HepG2 (cell line): ENCODE results near the gene PODXL2. TPM values are rescaled to one million over a fixed set of nuclear protein-coding genes. Genes with fewer than 3 reads are reported as not detected.

Experiments
- HDAC2 ChIP-seq: sonication (generic); formaldehyde crosslinking; IDR thresholded peaks from 2 replicates; pipeline ENCODE4 v1.4.0; 2020; ENCODE audit warnings: missing genetic modification reagents
- KAT2B ChIP-seq: fragments of 150-350 bp; IDR thresholded peaks from 2 replicates; pipeline ENCODE4 v1.6.1; 2014; ENCODE audit warnings: low read depth, low read length, borderline replicate concordance
- MATR3 ChIP-seq: sonication (generic); formaldehyde crosslinking; IDR thresholded peaks from 2 replicates; pipeline ENCODE4 v1.4.0; 2020; ENCODE audit warnings: missing genetic modification reagents
- MYC ChIP-seq: sonication (generic); formaldehyde crosslinking; IDR thresholded peaks from 2 replicates; pipeline ENCODE4 v1.9.0; 2021; ENCODE audit warnings: missing genetic modification reagents, borderline replicate concordance
- NFRKB ChIP-seq: fragments of 450-650 bp; IDR thresholded peaks from 2 replicates; pipeline ENCODE4 v1.6.1; 2017
- POLR2AphosphoS5 ChIP-seq: IDR thresholded peaks from 2 replicates; pipeline ENCODE4 v1.6.1; 2012; ENCODE audit warnings: low read depth, low read length
- RCOR2 ChIP-seq: IDR thresholded peaks from 2 replicates; pipeline ENCODE4 v1.6.1; 2016; ENCODE audit warnings: missing biosample characterization, missing genetic modification reagents
- SALL1 ChIP-seq: sonication (generic); formaldehyde crosslinking; IDR thresholded peaks from 2 replicates; pipeline ENCODE4 v1.8.0; 2022; ENCODE audit warnings: mild to moderate bottlenecking, missing genetic modification reagents
- SMAD1 ChIP-seq: sonication (generic); formaldehyde crosslinking; IDR thresholded peaks from 2 replicates; pipeline ENCODE4 v1.4.0; 2020; ENCODE audit warnings: missing genetic modification reagents, low read depth, mild to moderate bottlenecking, borderline replicate concordance
- ZBTB42 ChIP-seq: sonication (generic); formaldehyde crosslinking; IDR thresholded peaks from 2 replicates; pipeline ENCODE4 v1.5.0; 2020; ENCODE audit warnings: mild to moderate bottlenecking, missing genetic modification reagents
- ZFX ChIP-seq: sonication (generic); formaldehyde crosslinking; IDR thresholded peaks from 2 replicates; pipeline ENCODE4 v1.4.0; 2020; ENCODE audit warnings: mild to moderate bottlenecking, low read depth, missing genetic modification reagents, moderate library complexity
- ZNF101 ChIP-seq: sonication (generic); formaldehyde crosslinking; IDR thresholded peaks from 2 replicates; pipeline ENCODE4 v1.4.0; 2020; ENCODE audit warnings: mild to moderate bottlenecking, low read depth, missing genetic modification reagents, borderline replicate concordance
- ZNF251 ChIP-seq: sonication (generic); formaldehyde crosslinking; IDR thresholded peaks from 2 replicates; pipeline ENCODE4 v1.9.0; 2021; ENCODE audit warnings: mild to moderate bottlenecking, missing genetic modification reagents
- ZNF350 ChIP-seq: sonication (generic); formaldehyde crosslinking; IDR thresholded peaks from 2 replicates; pipeline ENCODE4 v1.4.0; 2020; ENCODE audit warnings: mild to moderate bottlenecking, low read depth, missing genetic modification reagents, borderline replicate concordance
- ZNF432 ChIP-seq: sonication (generic); formaldehyde crosslinking; IDR thresholded peaks from 2 replicates; pipeline ENCODE4 v1.5.0; 2020; ENCODE audit warnings: missing genetic modification reagents, mild to moderate bottlenecking, borderline replicate concordance
- ZNF629 ChIP-seq: sonication (generic); formaldehyde crosslinking; conservative IDR thresholded peaks from 2 replicates; pipeline ENCODE4 v1.5.0; 2020; ENCODE audit warnings: missing genetic modification reagents
- polyA plus RNA-seq, 8 experiments: library from polyadenylated mRNA; depleted of rRNA in 3 of 8; stranded (reverse) in 7 of 8; unstranded in 1 of 8; fragments of >200 nt; fragmentation: Illumina TruSeq in 4 of 8; extraction: Trizol in 4 of 8; gene quantifications; 2 replicates each; pipeline versions ENCODE4 v1.2.1 to v1.2.3, GENCODE V29; 2011 to 2016; ENCODE audit warnings: low read depth in 4 of 8, missing spikeins in 1 of 8, mixed read lengths in 1 of 8; ENCODE audit not compliant: insufficient read depth in 1 of 8
- total RNA-seq, 5 experiments: library from RNA; depleted of rRNA; stranded (reverse); fragments of >200 nt; fragmentation: Illumina TruSeq; extraction: Trizol; gene quantifications; 2 replicates each; pipeline ENCODE4 v1.2.3, GENCODE V29; 2016; ENCODE audit warnings: low read depth in 1 of 5
- TF ChIP-seq, protein P1 (sequence below): conservative IDR thresholded peaks from 2 replicates; pipeline ENCODE4 v1.6.1; 2018; ENCODE audit warnings: missing genetic modification reagents
- TF ChIP-seq, protein P2 (sequence below): sonication (generic); formaldehyde crosslinking; IDR thresholded peaks from 2 replicates; pipeline ENCODE4 v1.5.0; 2020; ENCODE audit warnings: missing genetic modification reagents, mild to moderate bottlenecking, borderline replicate concordance
- TF ChIP-seq, protein P3 (sequence below): sonication (generic); formaldehyde crosslinking; IDR thresholded peaks from 2 replicates; pipeline ENCODE4 v1.5.0; 2020; ENCODE audit warnings: mild to moderate bottlenecking, missing genetic modification reagents, borderline replicate concordance
- TF ChIP-seq, protein P4 (sequence below): sonication (generic); formaldehyde crosslinking; conservative IDR thresholded peaks from 2 replicates; pipeline ENCODE4 v1.8.0; 2022; ENCODE audit warnings: low read depth, missing genetic modification reagents
- TF ChIP-seq, protein P5 (sequence below): sonication (generic); formaldehyde crosslinking; IDR thresholded peaks from 2 replicates; pipeline ENCODE4 v1.4.0; 2020; ENCODE audit warnings: missing genetic modification reagents, low read depth, mild to moderate bottlenecking, borderline replicate concordance

Gene PODXL2
- total and polyA plus RNA-seq, 2 of the 13 experiments (the other 11 are each of a cell fraction or from before 2014, with no cell fraction given), result 20.4 to 25.1 TPM

DNA sequence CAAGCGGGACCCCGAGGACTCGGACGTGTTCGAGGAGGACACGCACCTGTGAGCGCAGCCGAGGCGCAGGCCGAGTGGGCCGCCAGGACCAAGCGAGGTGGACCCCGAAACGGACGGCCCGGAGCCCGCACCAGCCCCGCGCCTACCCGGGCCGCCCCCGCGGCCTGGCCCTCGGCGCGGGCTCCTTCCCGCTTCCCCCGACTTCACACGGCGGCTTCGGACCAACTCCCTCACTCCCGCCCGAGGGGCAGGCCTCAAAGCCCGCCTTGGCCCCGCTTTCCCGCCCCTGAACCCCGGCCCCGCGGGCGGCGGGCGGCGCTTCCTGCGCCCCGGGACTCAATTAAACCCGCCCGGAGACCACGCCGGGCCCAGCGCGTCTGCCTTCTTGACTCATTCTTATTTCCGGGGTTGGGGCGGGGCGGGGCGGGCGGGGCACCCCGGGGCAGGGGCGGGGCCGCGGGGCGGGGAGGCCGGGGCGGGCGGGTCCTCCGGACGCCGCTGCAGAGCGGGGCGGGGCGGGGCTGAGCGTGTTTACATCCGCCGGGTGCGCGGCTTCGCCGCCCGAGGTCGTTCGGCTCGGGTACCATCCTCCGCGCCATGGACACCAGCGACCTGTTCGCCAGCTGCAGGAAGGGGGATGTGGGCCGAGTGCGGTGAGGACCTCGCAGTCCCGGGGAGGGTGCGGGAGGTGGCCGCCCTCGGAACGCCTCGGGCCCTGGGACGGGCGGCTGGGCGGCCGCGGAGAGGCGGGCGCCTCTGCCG, 43.6 kb downstream of the PODXL2 start, which contains the start of gene ABTB1 (continued):
- TF ChIP-seq SALL1 (CRISPR knock-in tag) (peak; percentile 55), RCOR2 (CRISPR knock-in tag) (no peak), ZNF350 (no peak; the same call in 1 of the 2 replicates), SMAD1 (CRISPR knock-in tag) (0 out of 2 replicates have a peak, but pooled peaks have one; percentile 54), ZNF629 (CRISPR knock-in tag) (no peak), HDAC2 (CRISPR knock-in tag) (0 out of 2 replicates have a peak, but pooled peaks have one; percentile 22), MATR3 (CRISPR knock-in tag) (no peak), ZBTB42 (CRISPR knock-in tag) (peak; percentile 5; the same call in 1 of the 2 replicates), ZFX (CRISPR knock-in tag) (peak; percentile 66), ZNF432 (CRISPR knock-in tag) (no peak), ZNF101 (CRISPR knock-in tag) (no peak), NFRKB (no peak), KAT2B (no peak), ZNF251 (no peak), MYC (CRISPR knock-in tag) (peak; percentile 44; the same call in 1 of the 2 replicates), POLR2AphosphoS5 (peak; percentile 44; the same call in 1 of the 2 replicates)
- TF ChIP-seq, protein P1, sequence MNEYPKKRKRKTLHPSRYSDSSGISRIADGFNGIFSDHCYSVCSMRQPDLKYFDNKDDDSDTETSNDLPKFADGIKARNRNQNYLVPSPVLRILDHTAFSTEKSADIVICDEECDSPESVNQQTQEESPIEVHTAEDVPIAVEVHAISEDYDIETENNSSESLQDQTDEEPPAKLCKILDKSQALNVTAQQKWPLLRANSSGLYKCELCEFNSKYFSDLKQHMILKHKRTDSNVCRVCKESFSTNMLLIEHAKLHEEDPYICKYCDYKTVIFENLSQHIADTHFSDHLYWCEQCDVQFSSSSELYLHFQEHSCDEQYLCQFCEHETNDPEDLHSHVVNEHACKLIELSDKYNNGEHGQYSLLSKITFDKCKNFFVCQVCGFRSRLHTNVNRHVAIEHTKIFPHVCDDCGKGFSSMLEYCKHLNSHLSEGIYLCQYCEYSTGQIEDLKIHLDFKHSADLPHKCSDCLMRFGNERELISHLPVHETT (CRISPR knock-in tag), result no peak
- TF ChIP-seq, protein P2, sequence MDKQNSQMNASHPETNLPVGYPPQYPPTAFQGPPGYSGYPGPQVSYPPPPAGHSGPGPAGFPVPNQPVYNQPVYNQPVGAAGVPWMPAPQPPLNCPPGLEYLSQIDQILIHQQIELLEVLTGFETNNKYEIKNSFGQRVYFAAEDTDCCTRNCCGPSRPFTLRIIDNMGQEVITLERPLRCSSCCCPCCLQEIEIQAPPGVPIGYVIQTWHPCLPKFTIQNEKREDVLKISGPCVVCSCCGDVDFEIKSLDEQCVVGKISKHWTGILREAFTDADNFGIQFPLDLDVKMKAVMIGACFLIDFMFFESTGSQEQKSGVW (CRISPR knock-in tag), result no peak
- TF ChIP-seq, protein P3, sequence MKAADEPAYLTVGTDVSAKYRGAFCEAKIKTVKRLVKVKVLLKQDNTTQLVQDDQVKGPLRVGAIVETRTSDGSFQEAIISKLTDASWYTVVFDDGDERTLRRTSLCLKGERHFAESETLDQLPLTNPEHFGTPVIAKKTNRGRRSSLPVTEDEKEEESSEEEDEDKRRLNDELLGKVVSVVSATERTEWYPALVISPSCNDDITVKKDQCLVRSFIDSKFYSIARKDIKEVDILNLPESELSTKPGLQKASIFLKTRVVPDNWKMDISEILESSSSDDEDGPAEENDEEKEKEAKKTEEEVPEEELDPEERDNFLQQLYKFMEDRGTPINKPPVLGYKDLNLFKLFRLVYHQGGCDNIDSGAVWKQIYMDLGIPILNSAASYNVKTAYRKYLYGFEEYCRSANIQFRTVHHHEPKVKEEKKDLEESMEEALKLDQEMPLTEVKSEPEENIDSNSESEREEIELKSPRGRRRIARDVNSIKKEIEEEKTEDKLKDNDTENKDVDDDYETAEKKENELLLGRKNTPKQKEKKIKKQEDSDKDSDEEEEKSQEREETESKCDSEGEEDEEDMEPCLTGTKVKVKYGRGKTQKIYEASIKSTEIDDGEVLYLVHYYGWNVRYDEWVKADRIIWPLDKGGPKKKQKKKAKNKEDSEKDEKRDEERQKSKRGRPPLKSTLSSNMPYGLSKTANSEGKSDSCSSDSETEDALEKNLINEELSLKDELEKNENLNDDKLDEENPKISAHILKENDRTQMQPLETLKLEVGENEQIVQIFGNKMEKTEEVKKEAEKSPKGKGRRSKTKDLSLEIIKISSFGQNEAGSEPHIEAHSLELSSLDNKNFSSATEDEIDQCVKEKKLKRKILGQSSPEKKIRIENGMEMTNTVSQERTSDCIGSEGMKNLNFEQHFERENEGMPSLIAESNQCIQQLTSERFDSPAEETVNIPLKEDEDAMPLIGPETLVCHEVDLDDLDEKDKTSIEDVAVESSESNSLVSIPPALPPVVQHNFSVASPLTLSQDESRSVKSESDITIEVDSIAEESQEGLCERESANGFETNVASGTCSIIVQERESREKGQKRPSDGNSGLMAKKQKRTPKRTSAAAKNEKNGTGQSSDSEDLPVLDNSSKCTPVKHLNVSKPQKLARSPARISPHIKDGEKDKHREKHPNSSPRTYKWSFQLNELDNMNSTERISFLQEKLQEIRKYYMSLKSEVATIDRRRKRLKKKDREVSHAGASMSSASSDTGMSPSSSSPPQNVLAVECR (CRISPR knock-in tag), result peak; percentile 62; the same call in 1 of the 2 replicates
- TF ChIP-seq, protein P4, sequence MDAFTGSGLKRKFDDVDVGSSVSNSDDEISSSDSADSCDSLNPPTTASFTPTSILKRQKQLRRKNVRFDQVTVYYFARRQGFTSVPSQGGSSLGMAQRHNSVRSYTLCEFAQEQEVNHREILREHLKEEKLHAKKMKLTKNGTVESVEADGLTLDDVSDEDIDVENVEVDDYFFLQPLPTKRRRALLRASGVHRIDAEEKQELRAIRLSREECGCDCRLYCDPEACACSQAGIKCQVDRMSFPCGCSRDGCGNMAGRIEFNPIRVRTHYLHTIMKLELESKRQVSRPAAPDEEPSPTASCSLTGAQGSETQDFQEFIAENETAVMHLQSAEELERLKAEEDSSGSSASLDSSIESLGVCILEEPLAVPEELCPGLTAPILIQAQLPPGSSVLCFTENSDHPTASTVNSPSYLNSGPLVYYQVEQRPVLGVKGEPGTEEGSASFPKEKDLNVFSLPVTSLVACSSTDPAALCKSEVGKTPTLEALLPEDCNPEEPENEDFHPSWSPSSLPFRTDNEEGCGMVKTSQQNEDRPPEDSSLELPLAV (CRISPR knock-in tag), result no peak
- TF ChIP-seq, protein P5, sequence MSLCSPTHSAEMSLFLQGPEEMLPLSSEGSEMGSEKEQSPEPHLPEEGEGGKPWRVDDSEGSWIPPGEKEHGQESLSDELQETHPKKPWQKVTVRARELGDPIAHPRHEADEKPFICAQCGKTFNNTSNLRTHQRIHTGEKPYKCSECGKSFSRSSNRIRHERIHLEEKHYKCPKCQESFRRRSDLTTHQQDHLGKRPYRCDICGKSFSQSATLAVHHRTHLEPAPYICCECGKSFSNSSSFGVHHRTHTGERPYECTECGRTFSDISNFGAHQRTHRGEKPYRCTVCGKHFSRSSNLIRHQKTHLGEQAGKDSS (CRISPR knock-in tag), result peak; percentile 70; the same call in 1 of the 2 replicates
